GM23248 (cell line): ENCODE data around the gene RFNG.

ENCODE experiments used
- EZH2 ChIP-seq: fragments of 200-600 bp; sonication (generic); IDR thresholded peaks from 2 replicates; pipeline ENCODE4 v1.6.1; 2018; ENCODE audit warnings: antibody characterized with exemption, mild to moderate bottlenecking; ENCODE audit not compliant: insufficient read depth, poor library complexity, severe bottlenecking
- EZH2phosphoT487 ChIP-seq: fragments of 200-600 bp; sonication (generic); IDR thresholded peaks from 2 replicates; pipeline ENCODE4 v1.6.1; 2018; ENCODE audit warnings: antibody characterized with exemption, moderate library complexity, mild to moderate bottlenecking, low read depth; ENCODE audit not compliant: insufficient read depth

GRCh38 chr17:82021900-82022309 lies 29.7 kb downstream of the RFNG start:
- TF ChIP-seq EZH2 (no peak), EZH2phosphoT487 (no peak)
